Islet precursor cell (in vitro differentiated cells): Measurements from ENCODE around the gene TECTA.
A peak's percentile ranks its signal among the peaks of the same experiment; 100 is the strongest.
"Not testable (repeated sequence)": the region's sequence is repeated elsewhere in the genome, so short reads cannot be mapped to it uniquely, and the experiment has no call there.

ENCODE experiments used
- DNase-seq: peaks from one replicate; pipeline ENCODE4 v3.0.0-alpha.2; 2018

TECTA gene

DNA sequence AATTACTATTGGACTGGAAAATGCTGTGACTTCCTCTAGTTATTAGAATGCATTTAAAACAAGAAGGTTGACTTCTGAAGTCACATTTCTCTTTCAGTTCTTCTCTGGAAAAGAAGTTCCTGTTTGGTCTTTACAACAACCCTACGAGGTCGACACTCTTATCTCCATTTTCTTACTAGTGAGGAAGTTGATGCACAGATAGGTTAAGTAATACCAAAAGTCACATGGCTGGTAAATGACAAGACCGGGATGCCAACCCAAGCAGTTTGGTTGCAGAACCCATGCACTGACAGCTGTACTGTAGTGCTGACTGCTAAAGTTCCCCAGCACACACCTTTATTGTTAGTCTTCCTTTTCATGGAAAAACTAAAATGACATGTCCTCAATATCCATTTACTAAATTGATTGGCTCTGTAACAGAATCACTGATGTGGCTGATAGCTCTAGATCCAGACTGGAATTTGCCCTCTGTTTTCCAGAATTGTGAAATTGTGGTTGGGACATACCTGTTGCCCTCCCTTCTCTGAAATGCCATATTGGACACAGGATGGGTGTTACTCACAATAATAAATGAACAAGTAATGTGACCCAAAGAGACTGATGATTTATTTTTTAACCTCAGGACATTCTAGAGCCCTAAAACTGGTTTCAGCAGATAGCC is 9.4 kb upstream of the TECTA start:
- DNase-seq = no peak

DNA sequence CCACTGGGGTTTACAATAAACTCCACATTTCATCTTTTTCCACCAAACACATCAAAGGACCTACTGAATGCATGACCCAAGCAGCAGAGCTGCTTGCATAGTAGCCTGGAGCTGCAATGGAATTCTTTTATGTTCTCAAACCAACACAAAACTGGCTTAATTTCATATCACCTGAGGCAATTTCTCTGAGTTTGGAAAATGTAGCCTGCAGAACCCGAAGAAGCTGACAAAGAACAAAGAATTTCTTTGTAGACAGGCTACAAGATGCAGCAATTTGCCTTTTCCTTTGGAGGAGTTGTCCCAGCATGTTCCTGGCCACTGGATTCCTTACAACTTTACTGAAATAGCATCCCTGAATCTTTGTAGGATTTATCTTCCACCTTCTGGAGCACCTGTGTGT is 5.5 kb upstream of the TECTA start:
- DNase-seq = no peak

DNA sequence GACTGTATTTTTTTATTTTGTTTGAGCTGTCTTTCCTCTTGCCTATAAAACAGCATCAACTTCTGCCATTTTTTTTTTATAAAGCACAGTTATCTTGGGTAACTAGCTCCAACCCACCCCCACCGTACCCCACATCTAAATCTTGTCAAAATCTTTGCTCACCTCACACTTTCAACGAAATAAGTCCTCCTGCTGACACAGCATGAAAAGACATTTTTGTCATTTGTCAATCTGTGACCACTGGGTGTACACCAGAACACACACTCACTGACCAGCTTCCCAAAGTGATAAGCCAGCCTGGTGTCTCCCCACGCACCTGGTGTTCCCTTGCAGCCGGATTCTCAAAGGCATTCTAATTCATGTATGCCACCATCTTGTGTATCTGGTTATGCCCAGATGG is 1.7 kb upstream of the TECTA start:
- DNase-seq = no peak

DNA sequence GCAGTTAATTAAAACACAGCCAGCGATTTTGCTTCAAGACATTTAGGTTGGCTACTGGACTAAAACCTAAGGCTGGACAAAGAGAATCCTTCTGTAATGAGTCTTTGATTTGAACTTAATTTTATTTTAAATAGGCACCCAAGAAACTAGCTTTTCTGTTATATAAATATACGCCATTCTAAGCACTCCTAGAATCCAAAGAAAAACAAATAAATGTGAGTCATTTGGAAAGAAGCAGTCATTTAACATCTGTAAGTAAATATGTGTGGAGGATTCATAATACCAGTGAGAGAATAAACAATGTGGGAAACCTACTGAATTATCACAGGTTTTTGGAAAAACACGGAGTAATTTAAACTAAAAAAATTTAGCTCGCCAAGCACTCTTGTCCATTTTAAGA is 1.2 kb upstream of the TECTA start:
- no peak for DNase-seq

DNA sequence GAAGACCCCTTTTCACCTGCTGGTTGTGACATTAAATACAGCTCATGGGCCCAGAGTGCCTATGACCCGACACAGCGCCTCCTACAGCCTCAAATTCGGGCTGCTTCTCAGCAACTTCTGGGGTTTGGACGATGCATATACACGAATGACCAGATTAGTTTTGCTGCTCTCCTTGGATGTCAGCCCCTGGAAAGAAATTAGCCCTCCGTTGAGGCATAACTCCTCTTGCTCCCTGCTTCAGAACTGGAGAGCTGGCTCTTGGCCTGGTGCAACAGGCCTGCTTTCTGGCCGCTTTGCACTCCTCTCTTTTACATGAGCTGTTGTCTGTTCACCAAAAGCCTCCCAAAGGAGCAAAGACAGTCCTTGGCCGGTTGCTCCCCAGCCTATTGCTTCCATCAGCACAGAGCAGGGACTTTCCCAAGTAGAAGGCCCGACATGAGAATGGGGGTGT is 3.3 kb downstream of the TECTA start:
- no peak for DNase-seq

DNA sequence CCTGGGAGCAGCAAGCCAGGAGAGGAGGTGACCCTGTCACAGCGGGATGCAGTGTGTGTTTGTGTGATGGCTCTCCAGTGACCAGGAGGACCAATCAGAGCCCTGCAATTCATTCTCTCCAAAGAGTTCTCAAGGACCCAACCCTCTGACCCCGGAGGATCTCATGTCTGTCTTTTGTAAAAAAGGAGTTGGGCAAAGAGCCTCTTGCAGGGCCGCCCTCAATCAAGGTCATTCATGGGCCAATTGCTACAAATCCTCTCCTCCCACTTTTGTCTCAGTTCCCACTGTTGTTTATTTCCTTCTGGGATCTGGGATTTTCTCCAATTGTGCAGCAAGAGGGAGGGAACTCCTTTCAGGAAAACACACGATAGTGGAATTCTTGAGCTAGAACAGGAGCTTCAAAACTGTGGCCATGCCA is 4.0 kb downstream of the TECTA start:
- DNase-seq = no peak

DNA sequence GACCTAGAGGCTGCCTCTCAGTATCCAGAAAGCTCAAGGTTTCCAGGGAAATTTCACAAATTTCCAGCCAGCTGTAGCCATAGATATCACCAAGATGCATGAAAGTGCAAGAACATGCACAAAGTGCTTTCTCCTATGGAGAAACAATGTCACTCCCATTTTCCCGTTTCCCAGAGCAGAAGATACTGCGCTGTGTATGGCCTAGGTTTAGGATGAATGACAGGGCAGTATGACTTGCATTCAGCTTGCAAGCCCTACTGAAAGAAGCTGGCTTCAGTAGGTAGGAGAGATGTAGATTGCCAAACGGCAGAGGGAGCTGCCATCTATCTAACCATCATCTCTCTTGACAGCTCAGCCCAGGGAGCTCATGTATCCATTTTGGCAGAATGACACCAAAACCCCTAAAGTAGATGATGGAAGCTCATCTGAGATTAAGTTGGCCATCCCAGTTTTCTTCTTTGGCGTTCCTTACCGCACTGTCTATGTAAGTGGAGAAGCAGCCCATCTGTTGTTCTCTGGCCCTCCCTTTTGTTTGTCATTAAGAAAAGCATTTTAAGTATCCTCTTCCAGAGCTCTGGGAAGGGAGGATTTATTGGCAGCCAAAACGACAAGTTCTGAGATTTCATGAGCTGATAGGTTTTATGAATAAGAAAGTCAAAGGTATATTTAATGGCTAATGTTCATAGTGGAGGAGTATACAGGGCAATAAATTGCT is 4.6 kb downstream of the TECTA start:
- DNase-seq = no peak

DNA sequence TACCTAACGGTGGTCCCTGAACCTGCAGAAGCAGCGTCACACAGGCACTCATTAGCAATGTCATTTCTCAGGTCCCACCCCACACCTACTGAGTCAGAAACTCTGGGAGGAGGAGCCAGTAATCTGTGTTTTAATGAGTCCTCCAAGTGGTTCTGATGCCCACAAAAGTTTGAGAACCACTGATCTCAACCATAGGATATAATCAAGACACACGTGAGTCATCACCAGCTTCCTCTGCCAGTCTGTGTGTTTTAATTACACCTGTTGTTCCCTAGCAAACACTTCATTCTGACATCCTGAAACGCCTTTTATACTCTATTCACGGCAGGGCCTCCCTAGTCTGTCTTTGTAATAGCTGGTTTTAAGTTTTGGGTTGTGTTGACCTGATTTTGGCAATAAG is 5.8 kb downstream of the TECTA start:
- DNase-seq = no peak

DNA sequence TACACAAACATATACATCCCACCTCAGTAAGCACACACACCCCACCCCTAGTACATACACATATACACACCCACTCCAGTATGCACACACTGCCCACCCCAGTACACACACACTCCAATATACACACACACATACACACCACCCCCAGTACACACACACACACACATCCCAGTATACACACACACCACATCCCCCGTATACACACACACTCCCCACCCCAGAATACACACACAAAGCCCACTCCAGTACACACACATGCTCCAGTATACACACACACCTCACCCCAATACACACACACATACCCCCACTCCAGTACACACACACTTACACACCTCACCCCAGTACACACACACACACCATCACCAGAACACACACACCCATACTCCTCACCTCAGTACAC is 7.4 kb downstream of the TECTA start:
- DNase-seq = no peak

DNA sequence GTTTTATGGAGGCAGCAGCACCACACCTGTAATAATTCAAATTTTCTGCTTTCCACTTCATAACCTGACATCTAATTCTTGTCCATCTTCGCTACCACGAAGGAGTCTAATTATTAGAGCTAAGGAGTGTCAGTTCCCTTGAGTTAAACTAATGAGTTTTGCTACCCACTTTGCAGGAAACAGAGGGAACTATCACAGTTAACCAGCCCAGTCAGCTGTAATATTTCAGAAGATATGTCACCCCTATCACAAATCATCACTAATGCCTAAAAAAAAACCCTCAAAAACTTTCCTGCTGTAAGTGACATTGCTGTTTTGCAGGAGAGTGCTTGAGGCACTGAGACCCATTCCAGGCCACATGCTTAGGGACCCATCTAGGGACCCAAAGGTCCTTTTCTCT is 8.4 kb downstream of the TECTA start:
- DNase-seq = no peak

DNA sequence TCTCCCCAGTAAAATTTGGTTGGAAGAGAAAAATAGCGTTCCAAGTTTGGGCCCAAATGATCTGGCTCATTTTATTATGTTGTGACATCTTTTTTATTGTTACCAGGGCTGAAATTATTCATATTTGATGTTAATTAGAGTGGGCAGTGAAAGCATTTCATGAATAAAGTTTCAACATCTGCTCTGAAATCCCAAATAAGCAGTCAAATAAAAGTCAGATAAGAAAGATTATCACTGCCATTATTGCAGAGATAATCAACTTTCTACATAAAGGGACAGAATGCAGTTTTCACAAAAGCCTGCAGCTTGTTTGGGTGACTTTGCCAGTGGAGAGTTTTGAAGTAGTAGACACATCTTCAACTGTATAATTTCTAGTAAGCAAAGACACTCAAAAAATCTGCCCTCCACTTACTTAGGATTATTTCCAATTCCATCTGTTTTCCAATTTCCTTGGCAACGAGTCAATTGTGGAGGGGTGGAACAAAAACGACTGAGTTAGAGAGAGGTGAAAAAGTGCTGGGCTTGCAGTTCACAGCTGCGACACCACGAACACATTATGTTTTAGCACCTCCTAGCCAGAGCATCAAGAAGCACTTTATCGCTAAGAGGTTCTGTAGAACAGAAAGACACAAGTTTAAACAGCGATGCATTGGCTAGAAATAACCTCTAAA is 9.0 kb downstream of the TECTA start:
- no peak for DNase-seq

DNA sequence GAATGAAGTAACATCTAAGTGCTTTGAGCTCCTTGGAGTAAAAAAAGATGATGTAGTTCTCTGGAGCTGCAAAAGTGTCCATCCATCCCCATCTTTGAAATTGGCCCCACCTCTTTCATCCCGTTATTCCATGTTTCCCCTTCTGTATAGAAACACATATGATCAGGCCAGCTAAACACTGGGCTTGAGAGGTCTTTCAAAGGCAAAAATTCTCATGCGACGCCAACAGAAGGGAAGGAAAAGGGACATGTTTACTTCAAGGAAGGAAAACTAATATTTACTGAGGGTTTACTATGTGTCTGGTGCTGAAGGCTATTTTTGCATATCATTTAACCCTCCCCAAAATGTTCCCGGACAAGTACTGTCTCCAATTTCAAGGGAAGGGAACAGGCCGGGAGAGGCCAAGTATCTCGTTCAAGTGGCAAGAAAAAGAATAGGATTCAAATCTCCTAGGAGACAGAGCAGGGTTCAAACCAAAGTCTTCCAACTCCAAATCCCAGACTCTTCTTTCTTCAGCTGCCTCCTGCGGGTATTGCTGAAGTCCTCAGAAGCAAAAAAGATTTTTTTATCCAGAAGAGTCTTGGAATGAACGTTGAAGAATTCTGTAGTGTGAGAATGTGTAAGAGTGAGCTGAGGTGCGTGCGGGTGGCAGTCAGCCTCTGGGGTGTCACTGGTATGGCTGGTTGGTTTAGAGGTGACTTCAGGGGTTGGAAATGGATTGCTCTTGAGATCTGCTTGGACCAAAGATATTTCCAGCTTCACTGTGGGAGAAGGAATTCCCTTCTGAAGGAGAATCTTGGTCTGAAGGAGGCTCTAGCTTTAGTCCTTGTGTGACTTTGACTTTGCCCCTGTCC is 10.1 kb downstream of the TECTA start:
- DNase-seq = no peak

DNA sequence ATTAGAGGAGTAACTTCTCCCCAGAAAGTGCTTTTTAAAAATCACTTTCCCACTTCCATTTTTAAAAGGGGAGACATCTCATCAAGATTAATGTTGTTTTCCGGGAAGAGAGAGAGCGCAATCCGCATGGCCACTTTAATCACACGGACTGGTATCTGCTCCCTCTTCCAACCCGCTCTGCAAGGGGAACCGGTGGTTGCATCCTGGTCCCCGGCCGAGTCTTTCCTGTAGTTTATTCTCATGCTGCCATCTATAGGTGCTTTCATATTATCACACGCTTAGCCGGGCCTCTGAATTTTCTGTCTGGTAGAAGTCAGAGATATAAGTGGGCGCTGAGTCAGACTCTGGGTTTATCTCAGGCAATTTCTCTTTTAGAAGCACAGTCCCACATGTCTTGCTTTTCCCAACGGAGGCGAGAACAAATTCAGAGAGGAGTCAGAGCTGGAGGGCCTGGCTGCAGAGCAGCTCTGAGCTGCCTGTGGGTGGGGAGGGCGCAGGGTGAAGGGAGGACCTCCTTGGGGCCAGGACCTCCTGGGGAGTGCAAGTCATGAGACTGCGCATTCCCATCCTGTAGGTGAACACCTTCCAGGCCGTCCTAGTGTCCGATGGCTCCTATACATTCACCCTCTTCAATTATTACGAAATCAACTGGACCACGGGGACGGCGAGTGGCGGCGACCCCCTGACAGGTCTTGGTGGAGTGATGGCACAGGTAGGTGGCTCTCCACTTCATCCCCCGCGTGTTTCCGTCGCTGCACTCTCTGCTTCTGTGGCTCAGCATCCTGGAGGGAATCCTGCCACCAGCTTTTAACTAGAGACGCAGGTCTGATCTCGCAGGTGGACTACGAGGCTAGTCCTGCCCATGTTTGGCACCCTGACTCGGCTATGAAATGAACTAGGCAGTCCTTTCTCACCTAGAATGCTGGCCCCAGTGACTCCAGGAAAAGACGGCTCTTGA is 11.7 kb downstream of the TECTA start:
- DNase-seq = peak; percentile 89

DNA sequence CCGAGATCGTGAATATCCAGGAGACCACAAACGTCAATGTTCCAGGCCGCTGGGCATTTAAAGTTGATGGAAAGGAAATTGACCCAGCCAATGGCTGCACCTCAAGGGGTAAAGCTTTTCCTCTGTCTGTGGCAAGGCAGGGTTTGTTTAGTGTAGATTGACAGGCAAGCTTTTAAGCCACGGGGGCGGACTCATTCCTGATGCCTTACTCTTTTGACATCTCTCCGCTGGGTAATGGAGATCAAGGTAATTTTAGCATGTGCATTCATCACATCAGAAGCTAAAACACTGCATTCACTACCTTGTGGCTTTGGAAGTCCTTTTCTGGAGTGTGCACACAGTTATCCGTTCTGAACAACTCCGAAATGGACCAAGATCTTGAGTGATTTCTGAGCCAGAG is 12.6 kb downstream of the TECTA start:
- DNase-seq = no peak

DNA sequence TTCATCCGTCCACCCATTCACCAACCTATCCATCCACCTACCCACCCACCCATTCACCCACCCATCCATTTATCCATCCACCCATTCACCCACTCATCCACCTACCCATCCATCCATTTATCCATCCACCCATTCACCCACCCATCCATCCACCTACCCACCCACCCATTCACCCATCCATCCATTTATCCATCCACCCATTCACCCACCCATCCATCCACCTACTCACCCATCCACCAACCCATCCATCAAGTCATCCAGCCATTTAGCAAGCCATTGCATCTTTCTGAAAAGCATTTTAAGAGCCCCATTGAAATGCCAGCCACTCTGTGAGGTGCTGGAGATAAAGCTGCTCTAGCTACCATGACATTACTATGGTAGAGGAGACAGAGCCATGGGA is 14.0 kb downstream of the TECTA start:
- not testable (repeated sequence) for DNase-seq

DNA sequence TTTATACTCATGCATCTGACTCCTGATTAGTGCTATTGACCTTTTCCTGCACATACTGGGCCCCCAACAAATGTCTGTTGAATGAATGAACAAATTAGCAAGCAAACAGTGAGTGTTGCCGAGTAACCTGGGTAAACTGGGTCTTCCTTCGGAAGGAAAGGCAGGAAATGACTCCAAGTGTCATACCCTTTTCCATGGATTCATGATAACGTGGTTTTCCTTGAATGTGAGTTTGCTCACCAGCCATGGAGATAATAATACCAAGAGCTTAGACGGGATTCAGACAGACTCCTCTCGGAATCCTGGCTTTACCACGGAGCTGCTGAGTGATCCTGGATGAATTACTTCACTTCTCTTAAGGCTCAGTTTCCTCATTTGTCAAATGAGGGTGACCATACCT is 16.7 kb downstream of the TECTA start:
- DNase-seq = no peak

DNA sequence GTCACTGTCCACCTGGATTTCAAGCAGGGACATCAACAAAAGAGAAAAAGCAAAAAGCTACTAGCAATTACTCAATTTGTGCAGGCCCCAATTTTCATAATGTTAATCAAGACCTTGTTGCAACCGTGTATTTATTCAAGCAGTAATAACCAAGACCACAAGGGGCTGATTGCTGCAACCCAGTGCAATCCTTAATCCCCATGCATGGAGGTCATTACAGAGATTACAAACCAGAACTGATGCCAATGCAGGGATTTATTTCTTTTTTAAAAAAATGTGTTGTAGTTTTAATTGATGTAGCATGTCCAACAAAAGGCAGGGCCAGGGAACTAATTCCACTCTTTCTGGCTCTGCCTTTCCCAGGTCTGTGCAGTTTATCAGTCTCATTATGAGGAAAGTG is 18.4 kb downstream of the TECTA start:
- DNase-seq = no peak

DNA sequence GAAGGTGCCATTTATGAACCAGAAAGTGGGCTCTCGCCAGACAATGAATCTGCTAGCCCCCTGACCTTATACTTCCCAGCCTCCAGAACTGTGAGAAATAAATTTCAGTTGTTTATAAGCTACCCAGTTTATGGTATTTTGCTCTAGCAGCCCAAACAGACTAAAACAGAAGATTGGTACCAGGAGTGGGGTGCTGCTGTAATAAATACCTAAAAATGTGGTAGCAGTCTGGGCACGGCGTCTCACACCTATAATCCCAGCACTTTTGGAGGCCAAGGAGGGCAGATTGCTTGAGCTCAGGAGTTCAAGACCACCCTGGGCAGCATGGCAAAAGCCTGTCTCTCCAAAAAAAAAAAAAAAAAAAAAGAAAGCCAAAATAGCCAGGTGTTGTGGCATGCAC is 21.3 kb downstream of the TECTA start:
- DNase-seq = no peak

DNA sequence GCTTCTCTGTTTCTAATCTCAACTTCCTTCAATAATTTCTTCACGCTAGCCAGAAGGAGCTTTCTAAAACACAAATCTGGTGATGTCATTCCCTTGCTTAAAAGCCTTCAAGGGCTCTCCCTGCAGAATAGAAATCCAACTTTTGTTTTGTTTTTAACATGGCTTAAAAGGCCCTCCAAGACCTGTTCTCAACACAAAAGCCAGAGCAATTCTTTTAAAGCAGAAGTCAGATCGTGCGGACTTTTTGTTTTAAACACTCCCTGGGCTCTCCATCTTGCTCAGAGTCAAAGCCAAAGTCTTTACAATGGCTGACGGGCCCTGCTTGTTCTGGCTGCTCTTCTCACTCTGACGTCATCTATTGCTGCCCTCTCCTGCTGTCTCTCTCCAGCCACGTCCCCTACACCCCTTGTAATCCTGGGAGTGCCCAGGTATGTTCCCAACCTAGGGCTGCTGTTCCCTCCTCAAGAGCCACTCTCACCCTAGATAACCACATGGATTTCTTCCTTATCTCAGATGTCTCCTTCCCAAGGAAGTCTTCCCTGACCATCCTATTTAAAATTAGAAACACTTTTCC is 22.5 kb downstream of the TECTA start:
- no peak for DNase-seq

DNA sequence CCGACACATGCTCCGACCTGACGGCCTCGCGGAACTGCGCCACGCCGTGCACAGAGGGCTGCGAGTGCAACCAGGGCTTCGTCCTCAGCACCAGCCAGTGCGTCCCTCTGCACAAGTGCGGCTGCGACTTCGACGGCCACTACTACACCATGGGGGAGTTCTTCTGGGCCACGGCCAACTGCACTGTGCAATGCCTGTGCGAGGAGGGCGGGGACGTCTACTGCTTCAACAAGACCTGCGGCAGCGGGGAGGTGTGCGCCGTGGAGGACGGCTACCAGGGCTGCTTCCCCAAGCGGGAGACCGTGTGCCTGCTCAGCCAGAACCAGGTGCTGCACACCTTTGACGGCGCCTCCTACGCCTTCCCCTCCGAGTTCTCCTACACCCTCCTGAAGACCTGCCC is 26.8 kb downstream of the TECTA start:
- DNase-seq = no peak
